Adrenal gland (tissue), 5 donors: ENCODE measurements around the gene TJP2.

ENCODE experiments used
- CTCF ChIP-seq, 6 experiments: fragments of 450-650 bp in 4 of 6; fragments of 200-600 bp in 2 of 6; sonication (generic) in 1 of 6; IDR thresholded peaks; 1 replicate in 5 of 6; 2 replicates in 1 of 6; pipeline versions ENCODE4 v1.5.1 to v1.8.0; 2016 to 2021; ENCODE audit warnings: antibody characterized with exemption in 6 of 6, mild to moderate bottlenecking in 2 of 6, moderate library complexity in 1 of 6
- POLR2A ChIP-seq, 2 donors: fragments of 450-650 bp; IDR thresholded peaks; one replicate each; pipeline ENCODE4 v1.6.1; 2017; ENCODE audit warnings: antibody characterized with exemption in 2 of 2, mild to moderate bottlenecking in 2 of 2, moderate library complexity in 1 of 2
- donor health status: DM: no; HTN: no; CAD: no.

- TF ChIP-seq CTCF (IDR thresholded peaks at IDR 0.05) (no peak), POLR2A (IDR thresholded peaks at IDR 0.05) (no peak)
Observed at GRCh38 chr9:69179037-69179436, 5.0 kb downstream of the TJP2 start.
